Stimulated activated CD4-positive, alpha-beta T cell treated with anti-CD3 and anti-CD28 coated beads, TNF-alpha, amount 100 ng/mL, for 1 hour (primary cell): ENCODE data around the gene COL3A1.

ENCODE experiments used
- DNase-seq, 3 donors: peaks; one replicate each; pipeline ENCODE4 v3.0.0-alpha.2; 2020; ENCODE audit warnings: low read depth in 3 of 3, low spot score in 1 of 3

COL3A1 gene

GRCh38 chr2:188974164-188974563 is at the start of gene COL3A1:
COL3A1 (plus strand) TSS chr2:188974373; CDS start chr2:188974490, 117 bp downstream.
- DNase-seq: no peak

- DNase-seq: no peak
Observed at GRCh38 chr2:188928643-188929042, 45.5 kb upstream of the COL3A1 start.

- DNase-seq: no peak
Observed at GRCh38 chr2:188931361-188931760, 42.8 kb upstream of the COL3A1 start.

GRCh38 chr2:188937228-188938220 is 36.6 kb upstream of the COL3A1 start:
- DNase-seq: no peak

GRCh38 chr2:188940171-188940570 is 34.0 kb upstream of the COL3A1 start:
- DNase-seq: no peak

GRCh38 chr2:188944442-188944841 is 29.7 kb upstream of the COL3A1 start:
- no peak for DNase-seq

- DNase-seq: no peak
Observed at GRCh38 chr2:188949046-188949818, 24.9 kb upstream of the COL3A1 start.

GRCh38 chr2:188952901-188953300 is 21.3 kb upstream of the COL3A1 start:
- DNase-seq: no peak

- no peak for DNase-seq
Observed at GRCh38 chr2:188956290-188956689, 17.9 kb upstream of the COL3A1 start.

- DNase-seq: no peak
Observed at GRCh38 chr2:188956961-188957360, 17.2 kb upstream of the COL3A1 start.

- DNase-seq: no peak
Observed at GRCh38 chr2:188957646-188958045, 16.5 kb upstream of the COL3A1 start.

GRCh38 chr2:188963741-188964140 is 10.4 kb upstream of the COL3A1 start:
- no peak for DNase-seq

GRCh38 chr2:188964976-188965546 is 9.1 kb upstream of the COL3A1 start:
- DNase-seq: no peak

- no peak for DNase-seq
Observed at GRCh38 chr2:188965563-188965962, 8.6 kb upstream of the COL3A1 start.

GRCh38 chr2:188966079-188966571 is 8.0 kb upstream of the COL3A1 start:
- DNase-seq: no peak

- no peak for DNase-seq
Observed at GRCh38 chr2:188966728-188967440, 7.3 kb upstream of the COL3A1 start.

- DNase-seq: no peak
Observed at GRCh38 chr2:188969236-188969635, 4.9 kb upstream of the COL3A1 start.

GRCh38 chr2:188969651-188970050 is 4.5 kb upstream of the COL3A1 start:
- DNase-seq: no peak

- DNase-seq: no peak
Observed at GRCh38 chr2:188970211-188970610, 4.0 kb upstream of the COL3A1 start.

GRCh38 chr2:188971432-188971861 is 2.7 kb upstream of the COL3A1 start:
- no peak for DNase-seq

- no peak for DNase-seq
Observed at GRCh38 chr2:188973641-188974040, 532 bp upstream of the COL3A1 start.
